Measurements from ENCODE around the gene DGUOK.

The DGUOK gene

DNA sequence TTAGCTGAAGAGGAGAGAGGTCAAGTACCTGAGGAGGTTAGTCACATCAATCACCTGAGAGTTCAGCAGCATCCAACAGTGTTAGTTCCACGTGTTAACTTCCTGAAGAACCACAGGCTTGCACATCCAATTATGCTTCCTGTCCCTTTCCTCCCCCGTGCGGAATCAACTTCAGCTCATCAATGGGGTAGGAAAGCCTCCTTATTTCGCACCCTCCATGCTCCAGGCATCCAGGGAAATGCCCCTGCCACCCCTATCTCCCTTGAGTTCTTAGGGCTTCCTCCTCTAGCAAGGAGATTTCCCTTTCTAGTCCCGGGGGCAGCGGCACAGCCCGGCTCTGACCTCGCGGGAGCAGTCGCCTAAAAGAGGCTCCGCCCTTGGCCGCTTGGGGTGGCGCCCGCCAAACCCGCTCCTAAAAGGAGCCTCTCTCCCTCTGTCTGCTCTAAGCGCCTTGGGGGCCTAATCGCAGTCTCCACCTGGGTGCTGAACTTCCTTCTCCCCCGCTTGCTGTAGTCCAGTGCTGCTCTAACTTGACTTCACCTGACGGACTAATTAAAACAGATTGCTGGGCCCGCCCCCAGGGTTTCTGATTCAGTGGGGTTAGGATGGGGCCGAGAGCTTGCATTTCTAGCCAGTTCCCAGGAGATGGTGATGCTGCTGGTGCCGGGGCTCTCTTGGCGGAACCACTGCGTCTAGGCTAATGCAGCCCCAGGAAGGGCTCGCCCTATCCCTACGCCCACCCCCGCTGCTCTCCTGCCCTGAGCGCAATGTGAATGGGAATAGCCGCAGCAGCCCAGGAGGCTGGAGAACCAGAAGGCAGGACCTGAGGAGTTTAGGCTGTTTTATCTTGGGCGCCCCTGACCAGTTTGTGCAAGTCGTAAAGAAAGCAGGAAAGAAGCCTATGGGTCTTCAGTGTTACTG, 54.7 kb downstream of the DGUOK start:
- DNase-seq, result peak; percentile 65

- no peak for DNase-seq
Measured at GRCh38 chr2:73982140-73982617, 55.5 kb downstream of the DGUOK start.

- no peak for DNase-seq
Measured at GRCh38 chr2:73983322-73984202, 56.9 kb downstream of the DGUOK start.

DNA sequence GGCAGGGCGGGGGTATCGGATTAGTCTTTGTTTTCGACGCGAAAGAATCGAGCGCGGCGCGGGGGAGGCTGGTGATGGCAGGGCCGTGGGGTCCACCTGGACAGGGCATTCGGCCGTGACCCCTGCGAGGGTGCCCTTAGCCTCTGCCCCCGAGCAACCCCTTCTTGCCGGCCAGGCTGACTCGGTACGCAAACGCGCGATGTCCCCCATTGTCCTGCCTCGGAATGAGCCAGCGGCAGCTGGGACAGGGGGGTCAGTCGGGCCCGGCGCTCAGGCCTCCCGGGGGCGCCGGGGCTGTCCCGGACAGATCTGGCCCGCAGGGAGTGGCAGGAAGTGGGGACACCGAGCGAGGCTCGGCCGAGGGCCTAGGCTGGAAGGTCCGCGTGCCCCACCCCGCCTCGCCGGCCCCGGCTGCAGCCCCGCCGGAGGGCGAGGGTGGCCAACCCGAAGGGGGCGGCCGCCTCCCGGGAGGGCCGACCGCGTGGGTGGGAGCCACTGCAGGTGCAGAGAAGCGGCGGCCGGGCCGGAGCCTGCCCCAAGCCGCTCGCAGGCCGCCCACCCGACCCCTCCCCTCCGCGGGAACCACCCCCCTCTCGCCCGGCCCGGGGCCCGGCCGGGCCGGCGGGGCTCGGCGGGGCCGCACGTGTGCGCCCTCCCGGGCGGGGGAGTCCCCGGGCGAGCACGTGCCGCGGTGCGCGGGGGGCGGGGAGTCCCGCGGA, 57.7 kb downstream of the DGUOK start, which contains the start of gene TET3:
Gene TET3, plus strand, starts transcription at position 708 of the 719 bp plus-strand sequence. CDS start 1,494 bp downstream, outside the sequence.
- peak; percentile 76 for DNase-seq

DNA sequence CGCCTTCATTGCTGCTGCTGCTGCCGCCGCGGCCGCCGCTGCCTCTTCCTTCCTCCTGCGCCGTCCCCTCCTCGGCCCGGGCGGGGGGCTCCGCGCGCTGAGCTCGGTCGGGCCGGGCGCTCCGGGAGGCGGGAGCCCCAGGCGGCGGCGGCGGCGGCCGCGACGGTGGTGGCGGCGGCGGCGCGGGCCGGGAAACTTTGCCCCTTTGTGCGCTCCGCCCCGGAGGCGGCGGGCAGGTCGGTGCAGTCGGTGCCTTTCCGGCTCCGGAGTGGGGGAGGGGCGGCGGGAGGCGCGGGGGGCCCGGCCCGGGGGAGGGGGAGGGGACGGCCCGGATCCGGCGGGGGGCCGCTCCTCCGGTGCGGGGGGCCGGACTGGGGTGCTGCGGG, 58.2 kb downstream of the DGUOK start:
- DNase-seq, result peak; percentile 68

GRCh38 chr2:73985308-73986084, 58.8 kb downstream of the DGUOK start:
- peak; percentile 64 for DNase-seq

GRCh38 chr2:73986085-73986681, 59.5 kb downstream of the DGUOK start:
- DNase-seq, result peak; percentile 51

DNA sequence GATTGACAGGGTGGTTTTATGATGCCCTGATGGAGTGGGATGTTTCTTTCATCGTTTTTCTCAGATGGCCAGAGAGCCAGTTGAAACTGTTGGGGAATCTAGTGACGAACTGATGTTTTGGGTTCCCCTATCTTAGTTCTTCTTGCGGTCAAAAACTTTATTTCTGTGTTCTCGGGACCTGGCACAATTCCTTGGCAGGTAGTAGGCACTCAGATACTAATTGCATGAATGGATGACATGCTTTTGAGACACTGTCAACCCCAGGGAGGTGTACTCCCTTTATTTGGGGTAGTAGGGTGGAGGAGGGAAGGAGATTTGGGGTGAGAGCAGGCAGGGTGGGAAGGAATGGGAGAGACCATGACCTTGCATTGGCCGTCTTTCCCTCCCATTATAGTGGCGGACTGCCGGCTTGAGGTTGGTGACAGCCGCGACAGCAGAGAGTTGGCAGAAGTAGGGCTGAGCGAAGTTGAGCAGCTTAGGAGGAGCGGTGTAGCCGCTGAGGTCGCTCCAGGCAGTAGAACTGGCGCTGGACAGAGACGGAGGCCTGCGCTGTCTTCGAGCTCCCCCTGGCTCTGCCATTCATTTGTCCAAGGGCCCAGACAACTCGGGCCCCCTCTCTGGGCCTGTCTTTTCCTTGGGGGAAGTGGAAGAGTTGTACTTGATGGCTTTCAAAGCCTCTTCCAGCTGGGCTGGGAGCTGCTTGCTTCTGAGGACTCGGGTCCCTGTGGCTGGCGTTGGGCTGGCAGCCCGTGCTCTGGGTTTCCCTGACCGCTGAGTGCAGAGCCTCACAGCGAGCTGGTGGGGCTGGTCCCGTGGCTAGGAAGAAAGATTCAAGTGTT, 60.6 kb downstream of the DGUOK start:
- DNase-seq, result peak; percentile 40

DNA sequence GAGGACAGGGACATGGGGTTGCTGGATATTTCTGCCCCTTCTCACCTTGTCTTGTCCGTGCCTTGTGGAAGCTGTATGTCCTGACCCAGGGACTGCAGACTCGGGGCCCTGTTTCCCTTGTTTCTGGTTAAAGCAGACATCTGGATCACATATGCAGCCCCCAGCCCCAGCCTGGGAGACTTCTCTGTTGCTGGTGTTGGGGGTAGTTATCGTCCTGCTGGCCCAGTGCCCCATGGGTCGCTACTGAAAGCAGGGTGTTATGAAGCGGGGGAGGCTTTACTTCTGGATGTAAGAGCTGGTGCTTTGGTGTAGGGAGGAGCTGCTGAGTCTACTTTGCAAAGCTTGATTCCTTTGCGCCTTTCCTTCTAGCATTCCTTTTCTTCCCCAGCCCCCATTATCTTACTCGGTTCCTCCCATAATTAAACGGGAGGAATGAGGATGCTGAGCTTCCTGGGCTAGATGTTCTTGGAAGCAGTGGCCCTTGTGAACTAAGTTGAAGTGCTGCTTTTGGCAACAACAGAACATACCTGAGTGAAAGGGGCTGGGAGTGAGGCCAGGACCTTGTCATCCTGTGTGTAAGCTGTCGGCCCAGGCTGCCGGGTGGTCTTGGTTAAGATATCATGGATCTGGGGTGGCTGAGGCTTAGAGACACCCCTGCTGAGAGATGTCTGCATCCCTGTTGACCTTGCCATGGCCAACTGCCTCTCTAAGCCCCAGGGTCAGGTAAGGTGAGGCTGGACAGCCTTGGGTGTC, 61.4 kb downstream of the DGUOK start:
- no peak for DNase-seq

DNA sequence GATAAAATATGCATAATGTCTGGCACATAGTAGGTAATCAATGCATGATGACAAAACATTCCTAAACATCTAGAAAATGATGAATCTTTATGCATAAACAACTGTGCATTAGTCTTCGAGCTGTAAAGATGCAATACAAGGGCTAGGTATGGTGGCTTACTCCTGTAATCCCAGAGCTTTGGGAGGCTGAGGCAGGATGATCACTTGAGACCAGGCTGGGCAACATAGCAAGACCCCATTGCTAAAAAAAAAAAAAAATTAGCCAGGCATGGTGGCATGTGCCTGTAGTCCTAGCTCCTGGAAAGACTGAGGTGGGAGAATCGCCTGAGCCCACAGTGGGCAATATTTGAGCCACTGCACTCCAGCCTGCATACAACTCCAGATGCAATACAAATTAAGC, 63.3 kb downstream of the DGUOK start:
- DNase-seq, result no peak

DNA sequence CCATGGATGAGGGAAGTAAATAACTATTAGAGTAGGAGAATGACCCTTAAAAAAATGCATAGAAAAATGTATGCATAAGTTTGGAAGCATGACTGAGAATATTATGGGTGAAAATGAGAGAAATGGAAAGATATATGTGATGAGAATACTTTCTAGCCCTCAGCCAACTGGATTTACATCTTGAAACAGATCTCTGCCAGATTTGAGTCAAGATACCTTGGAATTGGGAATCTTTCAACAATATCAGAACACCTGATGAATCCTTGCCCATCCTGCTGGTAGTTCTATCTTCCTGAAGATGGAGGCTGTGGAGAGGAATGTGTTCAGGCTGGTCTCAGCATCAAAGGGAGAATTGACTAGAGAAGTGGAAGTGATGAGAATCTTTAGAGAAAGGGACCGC, 63.9 kb downstream of the DGUOK start:
- no peak for DNase-seq

DNA sequence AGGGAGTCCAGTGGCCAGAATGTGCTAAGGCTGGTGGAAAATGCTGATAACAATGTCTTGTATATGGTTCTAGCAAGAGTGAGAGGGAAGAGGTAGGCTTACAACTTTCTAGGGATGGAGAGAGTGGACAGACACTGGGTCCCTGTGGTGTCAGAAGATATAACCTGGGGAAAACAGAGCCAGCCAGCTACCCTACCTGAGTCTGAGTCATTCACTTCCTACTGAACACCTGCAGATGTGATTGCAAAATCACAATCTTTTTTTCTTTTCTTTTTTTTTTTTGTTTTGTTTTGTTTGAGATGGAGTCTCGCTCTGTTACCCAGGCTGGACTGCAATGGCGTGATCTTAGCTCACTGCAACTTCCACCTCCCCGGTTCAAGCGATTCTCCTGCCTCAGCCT, 65.4 kb downstream of the DGUOK start:
- no peak for DNase-seq

GRCh38 chr2:73993376-73993775, 66.7 kb downstream of the DGUOK start:
- no peak for DNase-seq

- DNase-seq, result no peak
Measured at GRCh38 chr2:73993778-73994177, 67.1 kb downstream of the DGUOK start.

DNA sequence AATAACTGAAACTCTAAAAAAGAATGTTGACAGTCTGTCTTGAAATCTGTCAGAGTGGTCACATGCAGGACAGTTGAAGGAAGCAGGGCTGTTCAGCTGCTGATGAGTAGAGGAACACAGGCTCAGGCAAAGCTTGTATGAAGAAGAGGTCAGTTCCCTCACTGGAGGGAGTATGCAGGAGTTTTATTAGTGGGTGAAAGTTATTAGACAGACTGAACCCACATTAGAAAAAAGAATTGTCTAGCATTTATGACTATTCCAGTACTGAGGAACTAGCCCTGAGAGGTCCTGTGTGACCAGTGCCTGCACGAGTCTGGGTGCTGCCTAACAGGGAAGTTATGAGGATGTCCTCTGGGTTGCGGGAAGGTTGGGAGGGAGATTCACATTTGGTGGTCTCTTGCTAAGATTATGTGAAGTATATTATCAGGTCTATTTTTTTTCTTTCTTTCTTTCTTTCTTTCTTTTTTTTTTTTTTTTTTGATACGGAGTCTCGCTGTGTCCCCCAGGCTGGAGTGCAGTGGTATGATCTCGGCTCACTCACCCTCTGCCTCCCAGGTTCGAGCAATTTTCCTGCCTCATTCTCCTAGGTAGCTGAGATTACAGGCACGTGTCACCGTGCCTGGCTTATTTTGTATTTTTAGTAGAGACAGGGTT, 67.6 kb downstream of the DGUOK start:
- DNase-seq, result no peak

DNA sequence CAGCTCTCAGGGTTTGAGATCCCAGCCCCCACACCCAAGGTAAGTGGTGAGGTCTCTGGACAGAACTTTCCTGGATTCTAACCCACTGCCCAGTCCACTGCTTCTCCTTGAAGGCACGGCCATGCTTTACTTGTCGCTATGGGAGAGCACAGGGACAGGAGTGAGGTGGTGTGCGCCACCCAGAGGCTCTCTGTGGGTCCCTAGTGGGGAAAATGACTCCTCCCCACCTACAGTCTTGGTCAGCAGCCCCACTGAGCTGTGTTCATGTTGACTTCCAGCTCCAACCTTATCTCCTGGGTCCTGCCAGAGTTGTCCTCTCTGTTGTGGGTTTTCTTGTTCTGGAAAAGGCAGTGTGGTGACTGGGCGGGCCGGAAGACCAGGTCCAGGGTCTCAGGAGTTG, 69.1 kb downstream of the DGUOK start:
- no peak for DNase-seq

DNA sequence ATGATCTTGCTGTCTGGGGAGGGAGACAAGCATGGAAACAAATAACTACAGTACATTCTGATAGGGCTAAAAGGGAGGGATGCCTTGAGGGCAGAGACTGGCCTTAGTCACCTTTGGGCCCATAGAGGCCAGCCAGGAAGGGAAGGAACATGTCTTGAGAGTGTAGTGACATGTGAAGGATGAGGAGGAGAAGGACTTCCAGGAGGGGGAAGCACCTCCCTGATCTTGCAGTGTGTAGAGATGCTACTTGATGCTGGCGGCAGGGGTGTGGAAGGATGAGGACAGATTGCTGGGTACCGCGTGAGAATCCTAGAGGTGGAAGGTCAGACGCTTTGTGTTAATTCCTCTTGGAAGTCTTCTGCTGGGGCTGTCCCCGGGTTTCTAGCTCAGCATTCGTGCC, 71.1 kb downstream of the DGUOK start:
- DNase-seq, result no peak

GRCh38 chr2:73998451-73998850, 71.8 kb downstream of the DGUOK start:
- DNase-seq, result no peak

DNA sequence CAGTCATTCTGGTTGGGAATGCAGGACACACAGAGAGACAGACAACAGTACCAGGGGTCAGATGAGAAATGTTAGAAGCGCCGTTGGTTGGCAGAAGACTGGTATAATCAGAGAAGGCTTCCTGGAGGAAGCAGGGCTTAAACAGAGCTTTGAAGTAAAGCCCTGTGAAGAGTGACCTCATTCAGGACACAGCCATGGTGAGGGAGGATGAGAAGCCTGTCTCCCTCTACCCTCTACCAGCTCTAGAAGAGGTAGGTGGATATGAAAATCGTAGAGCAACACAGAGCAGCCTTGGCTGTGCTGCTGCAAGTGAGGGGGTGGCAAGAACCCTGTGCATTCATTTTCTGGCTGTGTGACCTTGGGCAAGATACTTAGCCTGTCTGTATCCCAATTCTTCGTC, 72.3 kb downstream of the DGUOK start:
- DNase-seq, result no peak
